Suprapubic skin (tissue), 4 donors: Measurements from ENCODE around the gene KLHL29. TPM values are rescaled to one million over a fixed set of nuclear protein-coding genes. Genes with fewer than 3 reads are reported as not detected.

Source experiments
- DNase-seq, 2 donors: peaks; one replicate each; pipeline ENCODE4 v3.0.0-alpha.2; 2019; ENCODE audit warnings: low spot score in 2 of 2
- H3K27ac ChIP-seq: fragments of 200-600 bp; sonication (generic); one replicate; pipeline ENCODE4 v1.5.1; 2019
- H3K27me3 ChIP-seq: fragments of 200-600 bp; sonication (generic); one replicate; pipeline ENCODE4 v1.5.1; 2019
- H3K36me3 ChIP-seq: fragments of 200-600 bp; sonication (generic); one replicate; pipeline ENCODE4 v1.5.1; 2019
- H3K4me1 ChIP-seq: fragments of 200-600 bp; sonication (generic); one replicate; pipeline ENCODE4 v1.5.1; 2019
- H3K4me3 ChIP-seq: fragments of 200-600 bp; sonication (generic); one replicate; pipeline ENCODE4 v1.5.1; 2019; ENCODE audit warnings: mild to moderate bottlenecking
- H3K9me3 ChIP-seq: fragments of 200-600 bp; sonication (generic); one replicate; pipeline ENCODE4 v1.5.1; 2019
- EP300 ChIP-seq: sonication (generic); formaldehyde crosslinking; IDR thresholded peaks from one replicate; pipeline ENCODE4 v1.6.1; 2017; ENCODE audit warnings: antibody characterized with exemption
- POLR2A ChIP-seq, 2 donors: fragments of 450-650 bp; IDR thresholded peaks; one replicate each; pipeline ENCODE4 v1.6.1; 2017; ENCODE audit warnings: antibody characterized with exemption in 2 of 2, mild to moderate bottlenecking in 2 of 2, moderate library complexity in 2 of 2
- POLR2AphosphoS5 ChIP-seq, 3 donors: sonication (generic); formaldehyde crosslinking; IDR thresholded peaks; one replicate each; pipeline ENCODE4 v1.6.1; 2017; ENCODE audit warnings: antibody characterized with exemption in 3 of 3
- WGBS: methylation state at CpG from one replicate; pipeline ENCODE4 v1.1.5; 2018; 5-methylcytosine and 5-hydroxymethylcytosine counted together
- total RNA-seq, 4 donors: library from RNA; depleted of rRNA; stranded (reverse); fragments of >200 nt; gene quantifications; one replicate each; pipeline ENCODE4 v1.1.0, GENCODE V29; 2016
- TF ChIP-seq, protein P1 (sequence below), 2 donors: fragments of 200-600 bp in 1 of 2; fragments of 450-650 bp in 1 of 2; sonication (generic) in 1 of 2; IDR thresholded peaks; one replicate each; pipeline ENCODE4 v1.5.1; 2016 to 2019; ENCODE audit warnings: antibody characterized with exemption in 2 of 2, mild to moderate bottlenecking in 1 of 2, moderate library complexity in 1 of 2

The KLHL29 gene
- total RNA-seq, 4 donors from 2014 or later, result 17.1 to 30.8 (median 20.7) TPM

DNA sequence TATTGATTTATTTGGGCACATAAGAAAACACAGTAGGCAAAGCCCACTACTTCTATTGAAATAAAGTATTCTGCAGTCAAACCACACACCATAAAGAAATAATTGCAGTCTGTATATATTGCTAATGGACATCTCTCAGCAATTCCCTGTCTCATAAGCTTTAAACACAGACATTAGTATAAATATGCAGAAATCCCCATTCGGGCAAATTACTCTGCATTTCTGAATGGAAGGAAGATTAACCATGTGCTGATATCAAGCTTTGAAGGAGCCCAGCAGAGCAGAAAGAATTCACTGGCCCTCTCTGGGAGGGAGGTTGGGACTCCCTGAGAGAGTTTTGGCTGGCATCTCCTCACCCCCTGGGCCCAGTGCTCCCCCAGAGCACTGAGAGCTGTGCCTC lies 272.4 kb downstream of the KLHL29 start:
- WGBS, result 80% methylated on average over 1 of the region's 1 CpG
- peaks cover 4% of the 10 kb centered on the region for H3K36me3 ChIP-seq
- H3K27me3 ChIP-seq, result no peaks in the 10 kb centered on the region
- H3K4me3 ChIP-seq, result no peak overlapping the region
- TF ChIP-seq, protein P1, sequence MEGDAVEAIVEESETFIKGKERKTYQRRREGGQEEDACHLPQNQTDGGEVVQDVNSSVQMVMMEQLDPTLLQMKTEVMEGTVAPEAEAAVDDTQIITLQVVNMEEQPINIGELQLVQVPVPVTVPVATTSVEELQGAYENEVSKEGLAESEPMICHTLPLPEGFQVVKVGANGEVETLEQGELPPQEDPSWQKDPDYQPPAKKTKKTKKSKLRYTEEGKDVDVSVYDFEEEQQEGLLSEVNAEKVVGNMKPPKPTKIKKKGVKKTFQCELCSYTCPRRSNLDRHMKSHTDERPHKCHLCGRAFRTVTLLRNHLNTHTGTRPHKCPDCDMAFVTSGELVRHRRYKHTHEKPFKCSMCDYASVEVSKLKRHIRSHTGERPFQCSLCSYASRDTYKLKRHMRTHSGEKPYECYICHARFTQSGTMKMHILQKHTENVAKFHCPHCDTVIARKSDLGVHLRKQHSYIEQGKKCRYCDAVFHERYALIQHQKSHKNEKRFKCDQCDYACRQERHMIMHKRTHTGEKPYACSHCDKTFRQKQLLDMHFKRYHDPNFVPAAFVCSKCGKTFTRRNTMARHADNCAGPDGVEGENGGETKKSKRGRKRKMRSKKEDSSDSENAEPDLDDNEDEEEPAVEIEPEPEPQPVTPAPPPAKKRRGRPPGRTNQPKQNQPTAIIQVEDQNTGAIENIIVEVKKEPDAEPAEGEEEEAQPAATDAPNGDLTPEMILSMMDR (IDR thresholded peaks at IDR 0.05), result no peak
- no peak for TF ChIP-seq POLR2AphosphoS5 (IDR thresholded peaks at IDR 0.05)
- no peak for TF ChIP-seq EP300
- no peak for TF ChIP-seq POLR2A (IDR thresholded peaks at IDR 0.05)
- DNase-seq, result no peak
- no peak overlapping the region for H3K27ac ChIP-seq
- H3K4me1 ChIP-seq, result peaks cover 5% of the 10 kb centered on the region
- H3K9me3 ChIP-seq, result no peaks in the 10 kb centered on the region

DNA sequence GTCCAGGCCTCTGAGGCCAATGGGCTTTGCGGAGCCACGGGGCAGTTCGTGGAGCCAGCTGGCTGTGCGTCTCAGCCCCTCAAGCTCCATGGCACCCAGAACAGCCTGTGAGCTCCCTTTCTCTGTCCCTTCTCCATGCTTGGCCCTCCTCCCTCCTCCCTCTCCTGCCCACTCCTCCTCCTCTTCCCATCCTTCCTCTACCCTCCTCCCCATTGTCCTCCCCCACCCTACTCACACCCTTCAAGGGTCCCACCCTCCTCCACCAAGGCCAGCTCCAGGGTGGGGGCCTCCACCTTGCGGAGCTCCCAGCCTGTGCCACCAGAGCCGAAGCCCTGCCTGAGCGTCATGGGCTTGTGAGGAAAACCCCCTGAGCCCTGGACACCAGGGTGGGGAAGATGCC lies 273.0 kb downstream of the KLHL29 start:
- Histone ChIP-seq H3K36me3 (peaks cover 4% of the 10 kb centered on the region), H3K9me3 (no peaks in the 10 kb centered on the region), H3K27ac (no peak overlapping the region), H3K4me1 (peaks cover 7% of the 10 kb centered on the region), H3K27me3 (no peaks in the 10 kb centered on the region), H3K4me3 (no peak overlapping the region)
- TF ChIP-seq, protein P1 (IDR thresholded peaks at IDR 0.05), result no peak
- no peak for TF ChIP-seq EP300
- TF ChIP-seq POLR2A (IDR thresholded peaks at IDR 0.05), result no peak
- no peak for TF ChIP-seq POLR2AphosphoS5 (IDR thresholded peaks at IDR 0.05)
- WGBS, result 99% methylated on average over 7 of the region's 7 CpGs
- no peak for DNase-seq

DNA sequence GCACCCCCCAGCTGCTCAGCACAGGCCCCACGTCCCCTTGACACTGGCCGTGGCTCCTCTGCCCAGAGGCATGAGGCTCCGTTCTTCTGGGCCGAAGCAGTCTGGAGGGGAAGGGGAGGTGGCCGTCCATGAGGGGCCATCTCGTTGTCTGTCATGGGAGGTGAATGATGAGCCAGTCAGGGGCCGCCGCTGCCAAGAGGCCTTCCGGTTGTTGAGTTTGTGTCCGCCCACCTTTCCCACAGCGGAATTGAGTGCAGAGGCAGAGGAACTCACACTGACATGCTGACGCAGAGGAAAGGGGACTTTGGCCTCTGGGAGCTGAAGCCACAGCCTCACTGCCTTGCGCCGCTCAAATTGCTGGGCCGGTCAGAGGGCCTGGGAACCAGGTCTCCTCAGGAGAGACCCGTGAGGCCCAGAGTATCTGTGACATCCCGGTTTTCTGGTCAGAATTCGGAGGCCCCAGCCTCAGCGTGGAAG lies 273.5 kb downstream of the KLHL29 start:
- H3K4me3 ChIP-seq, result no peak overlapping the region
- H3K36me3 ChIP-seq, result peaks cover 4% of the 10 kb centered on the region
- no peak overlapping the region for H3K27ac ChIP-seq
- TF ChIP-seq EP300 (no peak), POLR2A (IDR thresholded peaks at IDR 0.05) (no peak), POLR2AphosphoS5 (IDR thresholded peaks at IDR 0.05) (no peak)
- 100% methylated on average over 1 of the region's 19 CpGs for WGBS
- peaks cover 12% of the 10 kb centered on the region for H3K4me1 ChIP-seq
- H3K27me3 ChIP-seq, result no peaks in the 10 kb centered on the region
- DNase-seq, result no peak
- no peaks in the 10 kb centered on the region for H3K9me3 ChIP-seq

DNA sequence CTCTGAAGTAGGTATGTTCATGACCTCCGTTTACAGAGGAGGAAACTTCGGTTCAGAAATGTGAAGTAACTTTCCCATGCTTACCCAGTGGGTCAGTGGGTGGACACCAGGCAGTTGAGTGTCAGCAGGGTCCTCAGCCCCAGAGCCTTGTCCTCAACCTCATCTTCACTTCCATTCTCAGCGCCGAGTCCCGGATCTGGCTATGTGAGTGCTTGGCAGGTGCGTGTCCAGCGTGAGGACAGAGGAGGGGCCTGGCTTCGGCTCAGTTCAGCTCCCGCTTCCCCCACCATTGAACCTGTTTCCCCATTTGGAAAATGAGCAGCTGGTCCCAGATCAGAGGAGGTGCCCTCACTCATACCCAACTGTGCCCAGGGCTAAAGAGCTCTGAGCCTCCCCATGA lies 274.3 kb downstream of the KLHL29 start:
- Histone ChIP-seq H3K4me1 (peaks cover 20% of the 10 kb centered on the region), H3K9me3 (no peaks in the 10 kb centered on the region), H3K36me3 (peaks cover 4% of the 10 kb centered on the region), H3K4me3 (no peak overlapping the region), H3K27ac (no peak overlapping the region), H3K27me3 (no peaks in the 10 kb centered on the region)
- 95% methylated on average over 9 of the region's 9 CpGs for WGBS
- DNase-seq, result no peak
- TF ChIP-seq, protein P1 (IDR thresholded peaks at IDR 0.05), result no peak
- TF ChIP-seq EP300 (no peak), POLR2AphosphoS5 (IDR thresholded peaks at IDR 0.05) (no peak), POLR2A (IDR thresholded peaks at IDR 0.05) (no peak)

DNA sequence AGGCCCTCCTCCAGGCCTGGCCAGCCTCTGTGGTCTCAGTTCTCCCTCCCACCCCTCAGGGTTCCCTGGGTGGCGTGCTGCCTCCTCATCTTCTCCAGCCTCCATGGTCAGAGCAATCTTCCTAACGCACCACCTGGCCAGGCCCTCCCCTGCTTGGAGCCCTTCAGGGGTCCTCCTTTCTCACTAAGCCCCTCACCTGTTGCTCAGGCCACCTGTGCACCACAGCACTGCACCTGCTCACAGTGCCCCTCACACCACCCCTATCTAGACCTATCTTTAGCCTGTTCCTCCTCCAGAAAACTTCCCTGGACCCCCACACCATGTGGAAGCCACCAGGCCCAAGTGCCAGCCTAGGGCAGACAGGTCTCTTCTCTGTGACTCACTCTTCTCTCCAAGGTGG lies 274.8 kb downstream of the KLHL29 start:
- TF ChIP-seq, protein P1 (IDR thresholded peaks at IDR 0.05), result no peak
- TF ChIP-seq POLR2AphosphoS5 (IDR thresholded peaks at IDR 0.05), result no peak
- no peak for TF ChIP-seq POLR2A (IDR thresholded peaks at IDR 0.05)
- no peak for TF ChIP-seq EP300
- Histone ChIP-seq H3K36me3 (peaks cover 4% of the 10 kb centered on the region), H3K27me3 (no peaks in the 10 kb centered on the region), H3K4me3 (no peak overlapping the region), H3K9me3 (no peaks in the 10 kb centered on the region), H3K4me1 (peaks cover 23% of the 10 kb centered on the region), H3K27ac (no peak overlapping the region)
- 97% methylated on average over 2 of the region's 2 CpGs for WGBS
- no peak for DNase-seq

DNA sequence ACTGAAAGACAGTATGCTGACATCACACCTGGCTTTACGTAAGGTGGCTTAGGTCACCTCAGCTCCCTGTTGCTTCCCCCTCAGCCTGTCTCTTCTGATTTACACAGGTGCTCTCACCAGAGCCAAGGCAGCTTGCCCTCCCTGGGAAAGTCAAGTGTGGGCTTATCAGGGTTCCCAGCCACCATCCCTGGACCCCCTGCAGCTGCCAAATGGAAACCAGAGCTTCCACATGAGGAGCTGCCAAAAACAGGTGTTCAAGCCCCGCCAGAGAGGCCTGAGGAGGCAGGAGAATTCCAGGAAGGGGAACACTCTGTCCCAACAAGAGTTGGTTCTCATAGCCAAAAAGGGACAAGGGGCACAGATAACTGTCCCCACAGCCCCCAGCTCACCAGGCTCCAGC lies 275.3 kb downstream of the KLHL29 start:
- no peaks in the 10 kb centered on the region for H3K27me3 ChIP-seq
- no peak overlapping the region for H3K27ac ChIP-seq
- no peak for DNase-seq
- WGBS, result 92% methylated on average over 2 of the region's 2 CpGs
- H3K4me1 ChIP-seq, result peaks cover 23% of the 10 kb centered on the region
- H3K4me3 ChIP-seq, result no peak overlapping the region
- H3K36me3 ChIP-seq, result peaks cover 4% of the 10 kb centered on the region
- H3K9me3 ChIP-seq, result no peaks in the 10 kb centered on the region
- TF ChIP-seq POLR2A (IDR thresholded peaks at IDR 0.05), result no peak
- TF ChIP-seq, protein P1 (IDR thresholded peaks at IDR 0.05), result no peak
